Stomach (tissue), 4 donors: ENCODE data around the gene ZMIZ1.

Experiments
- EP300 ChIP-seq: sonication (generic); formaldehyde crosslinking; IDR thresholded peaks from one replicate; pipeline ENCODE4 v1.6.1; 2017; ENCODE audit warnings: antibody characterized with exemption
- POLR2A ChIP-seq, 4 donors: fragments of 450-650 bp; IDR thresholded peaks; one replicate each; pipeline ENCODE4 v1.6.1; 2016; ENCODE audit warnings: antibody characterized with exemption in 4 of 4, control low read depth in 2 of 4, mild to moderate bottlenecking in 1 of 4, moderate library complexity in 1 of 4
- POLR2AphosphoS5 ChIP-seq, 3 donors: sonication (generic); formaldehyde crosslinking; IDR thresholded peaks; one replicate each; pipeline ENCODE4 v1.6.1; 2016; ENCODE audit warnings: antibody characterized with exemption in 3 of 3
- TF ChIP-seq, protein P1 (sequence below), 7 experiments: fragments of 450-650 bp in 4 of 7; fragments of 200-600 bp in 3 of 7; sonication (generic) in 3 of 7; IDR thresholded peaks; one replicate each; pipeline ENCODE4 v1.5.1; 2016 to 2019; ENCODE audit warnings: antibody characterized with exemption in 7 of 7, control low read depth in 2 of 7, mild to moderate bottlenecking in 1 of 7

GRCh38 chr10:79323602-79324001, 254.8 kb downstream of the ZMIZ1 start:
- TF ChIP-seq POLR2A (IDR thresholded peaks at IDR 0.05), result no peak
- TF ChIP-seq, protein P1, sequence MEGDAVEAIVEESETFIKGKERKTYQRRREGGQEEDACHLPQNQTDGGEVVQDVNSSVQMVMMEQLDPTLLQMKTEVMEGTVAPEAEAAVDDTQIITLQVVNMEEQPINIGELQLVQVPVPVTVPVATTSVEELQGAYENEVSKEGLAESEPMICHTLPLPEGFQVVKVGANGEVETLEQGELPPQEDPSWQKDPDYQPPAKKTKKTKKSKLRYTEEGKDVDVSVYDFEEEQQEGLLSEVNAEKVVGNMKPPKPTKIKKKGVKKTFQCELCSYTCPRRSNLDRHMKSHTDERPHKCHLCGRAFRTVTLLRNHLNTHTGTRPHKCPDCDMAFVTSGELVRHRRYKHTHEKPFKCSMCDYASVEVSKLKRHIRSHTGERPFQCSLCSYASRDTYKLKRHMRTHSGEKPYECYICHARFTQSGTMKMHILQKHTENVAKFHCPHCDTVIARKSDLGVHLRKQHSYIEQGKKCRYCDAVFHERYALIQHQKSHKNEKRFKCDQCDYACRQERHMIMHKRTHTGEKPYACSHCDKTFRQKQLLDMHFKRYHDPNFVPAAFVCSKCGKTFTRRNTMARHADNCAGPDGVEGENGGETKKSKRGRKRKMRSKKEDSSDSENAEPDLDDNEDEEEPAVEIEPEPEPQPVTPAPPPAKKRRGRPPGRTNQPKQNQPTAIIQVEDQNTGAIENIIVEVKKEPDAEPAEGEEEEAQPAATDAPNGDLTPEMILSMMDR (IDR thresholded peaks at IDR 0.05), result no peak
- no peak for TF ChIP-seq EP300
- TF ChIP-seq POLR2AphosphoS5 (IDR thresholded peaks at IDR 0.05), result no peak
